GM10266 (cell line): ENCODE results near the gene FAM53B.
"Not testable (repeated sequence)": the region's sequence is repeated elsewhere in the genome, so short reads cannot be mapped to it uniquely, and the experiment has no call there.

ENCODE experiments used
- DNase-seq: peaks from one replicate; pipeline ENCODE4 v3.0.0; 2012; ENCODE audit errors: extremely low spot score
- CTCF ChIP-seq: IDR thresholded peaks from 2 replicates; pipeline ENCODE4 v1.5.1; 2012; ENCODE audit warnings: mild to moderate bottlenecking, low read depth; ENCODE audit not compliant: control insufficient read depth, insufficient read depth; ENCODE audit errors: missing control alignments

The FAM53B gene

GRCh38 chr10:124616040-124616835, 127.9 kb downstream of the FAM53B start:
- TF ChIP-seq CTCF, result no peak
- no peak for DNase-seq

GRCh38 chr10:124615259-124615658, 128.9 kb downstream of the FAM53B start:
- no peak for TF ChIP-seq CTCF
- DNase-seq, result no peak

- TF ChIP-seq CTCF, result no peak
Observed at GRCh38 chr10:124614003-124614659, 130.0 kb downstream of the FAM53B start.

GRCh38 chr10:124612611-124613498, 131.3 kb downstream of the FAM53B start:
- no peak for DNase-seq
- no peak for TF ChIP-seq CTCF

More at GRCh38 chr10:124614003-124614659, 130.0 kb downstream of the FAM53B start:
- peak; percentile 73 for DNase-seq

- TF ChIP-seq CTCF, result no peak
- no peak for DNase-seq
Observed at GRCh38 chr10:124611738-124612137, 132.4 kb downstream of the FAM53B start.

GRCh38 chr10:124610851-124611250, 133.3 kb downstream of the FAM53B start:
- not testable (repeated sequence) for DNase-seq

- not testable (repeated sequence) for DNase-seq
Observed at GRCh38 chr10:124610186-124610585, 134.0 kb downstream of the FAM53B start.

GRCh38 chr10:124609698-124610097, 134.5 kb downstream of the FAM53B start:
- no peak for DNase-seq
- no peak for TF ChIP-seq CTCF
